ENCODE results near the gene IGFLR1. TPM values are rescaled to one million over a fixed set of nuclear protein-coding genes. Genes with fewer than 3 reads are reported as not detected.

The IGFLR1 gene
- total RNA-seq, 2 donors from 2014 or later: 6.0 to 11.2 TPM

DNA sequence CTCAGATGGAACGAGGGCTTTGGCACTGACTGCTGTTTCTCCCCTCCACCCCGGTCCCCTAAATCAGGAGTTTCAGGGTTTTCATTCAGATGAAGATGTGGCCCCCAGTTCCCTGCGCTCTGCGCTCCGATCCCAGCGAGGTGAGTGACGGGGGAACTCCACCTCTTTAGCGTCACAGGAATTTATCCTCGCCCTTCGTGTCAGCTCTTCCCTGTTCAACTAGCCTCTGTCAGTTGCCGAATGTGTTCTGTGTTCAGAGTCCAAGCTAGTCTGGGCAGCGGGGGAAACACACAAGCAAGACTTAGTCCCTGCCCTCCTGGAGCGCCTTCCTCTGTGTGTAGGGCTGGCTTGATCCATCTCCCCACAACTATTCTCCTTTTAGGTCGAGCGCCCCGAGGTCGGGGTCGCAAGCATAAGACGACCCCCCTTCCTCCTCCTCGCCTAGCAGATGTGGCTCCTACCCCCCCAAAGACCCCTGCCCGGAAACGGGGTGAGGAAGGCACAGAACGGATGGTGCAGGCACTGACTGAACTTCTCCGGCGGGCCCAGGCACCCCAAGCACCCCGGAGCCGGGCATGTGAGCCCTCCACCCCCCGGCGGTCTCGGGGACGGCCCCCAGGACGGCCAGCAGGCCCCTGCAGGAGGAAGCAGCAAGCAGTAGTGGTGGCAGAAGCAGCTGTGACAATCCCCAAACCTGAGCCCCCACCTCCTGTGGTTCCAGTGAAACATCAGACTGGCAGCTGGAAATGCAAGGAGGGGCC lies 22.7 kb downstream of the IGFLR1 start:
- H3K4me3 ChIP-seq: no peak overlapping the region
- TF ChIP-seq, protein P1, sequence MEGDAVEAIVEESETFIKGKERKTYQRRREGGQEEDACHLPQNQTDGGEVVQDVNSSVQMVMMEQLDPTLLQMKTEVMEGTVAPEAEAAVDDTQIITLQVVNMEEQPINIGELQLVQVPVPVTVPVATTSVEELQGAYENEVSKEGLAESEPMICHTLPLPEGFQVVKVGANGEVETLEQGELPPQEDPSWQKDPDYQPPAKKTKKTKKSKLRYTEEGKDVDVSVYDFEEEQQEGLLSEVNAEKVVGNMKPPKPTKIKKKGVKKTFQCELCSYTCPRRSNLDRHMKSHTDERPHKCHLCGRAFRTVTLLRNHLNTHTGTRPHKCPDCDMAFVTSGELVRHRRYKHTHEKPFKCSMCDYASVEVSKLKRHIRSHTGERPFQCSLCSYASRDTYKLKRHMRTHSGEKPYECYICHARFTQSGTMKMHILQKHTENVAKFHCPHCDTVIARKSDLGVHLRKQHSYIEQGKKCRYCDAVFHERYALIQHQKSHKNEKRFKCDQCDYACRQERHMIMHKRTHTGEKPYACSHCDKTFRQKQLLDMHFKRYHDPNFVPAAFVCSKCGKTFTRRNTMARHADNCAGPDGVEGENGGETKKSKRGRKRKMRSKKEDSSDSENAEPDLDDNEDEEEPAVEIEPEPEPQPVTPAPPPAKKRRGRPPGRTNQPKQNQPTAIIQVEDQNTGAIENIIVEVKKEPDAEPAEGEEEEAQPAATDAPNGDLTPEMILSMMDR (IDR thresholded peaks at IDR 0.05): no peak
- TF ChIP-seq POLR2A (IDR thresholded peaks at IDR 0.05): no peak
- H3K36me3 ChIP-seq (replicated peaks in 1 of 2; ENCODE audit: insufficient read depth in 1 of 2, low read depth in 2 of 2): peaks cover 13 to 18% of the 10 kb centered on the region in 2 donors
- peaks cover 34% of the 10 kb centered on the region for H3K4me1 ChIP-seq
- intact Hi-C loops (cut with DNase I): loop anchor here (10.0 kb wide), 1 partner anchor 165 kb away; no protein-coding TSS in a partner anchor
- no peak overlapping the region for H3K27ac ChIP-seq
- ATAC-seq: no peak
- 73 to 77% methylated on average over 21 to 32 of the region's 32 CpGs for WGBS, 2 donors
- DNase-seq: no peak
- H3K9me3 ChIP-seq: no peaks in the 10 kb centered on the region
- H3K27me3 ChIP-seq: no peaks in the 10 kb centered on the region

DNA sequence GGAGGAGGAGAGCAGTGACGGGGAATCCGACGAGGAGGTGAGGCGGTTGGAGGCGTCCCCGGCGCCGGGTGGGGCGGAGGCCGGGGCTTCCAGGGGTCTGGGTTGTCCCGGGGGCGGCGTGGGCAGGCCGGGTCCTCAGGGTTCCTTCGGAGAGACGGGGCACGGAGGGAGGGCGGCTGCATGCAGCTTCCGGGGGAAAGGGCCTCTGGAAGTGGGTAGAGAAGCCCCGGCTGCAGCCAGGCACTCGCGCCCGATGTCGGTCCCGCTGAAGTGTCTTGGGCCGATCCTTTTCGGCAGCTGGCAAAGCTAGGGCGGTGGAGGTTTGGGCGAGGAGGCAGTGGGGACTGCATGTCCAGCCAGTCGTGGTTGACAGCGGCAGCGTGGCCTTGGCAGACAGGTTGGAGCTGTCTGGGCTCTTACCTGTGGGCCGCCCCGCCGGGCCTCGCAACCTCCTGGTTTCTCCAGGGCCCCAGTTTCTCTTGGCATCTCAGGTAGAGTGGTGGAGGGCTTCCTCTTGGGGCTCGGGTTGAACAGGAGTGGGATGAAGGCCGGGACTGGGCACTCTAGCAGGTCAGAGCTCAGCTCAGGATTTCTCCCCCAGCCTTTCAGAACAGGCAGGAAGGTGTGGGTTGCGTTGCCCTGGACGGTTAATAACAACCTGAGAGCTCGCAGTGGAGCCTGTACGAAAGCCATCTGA lies 23.8 kb downstream of the IGFLR1 start:
- Histone ChIP-seq H3K27ac (peak overlapping the region; percentile 62 to 90 (median 80)), H3K27me3 (no peaks in the 10 kb centered on the region), H3K4me1 (peaks cover 34% of the 10 kb centered on the region), H3K4me3 (peak overlapping the region; percentile 45 to 88), H3K36me3 (replicated peaks in 1 of 2; ENCODE audit: insufficient read depth in 1 of 2, low read depth in 2 of 2) (peaks cover 4 to 12% of the 10 kb centered on the region in 2 donors), H3K9me3 (no peaks in the 10 kb centered on the region)
- 1 to 3% methylated on average over 14 to 42 of the region's 42 CpGs for WGBS, 2 donors
- TF ChIP-seq, protein P1 (IDR thresholded peaks at IDR 0.05): no peak
- peak in 1 of 3 donors; percentile 36 for TF ChIP-seq POLR2A (IDR thresholded peaks at IDR 0.05)
- peak; percentile 55 to 63 (median 58) for DNase-seq
- intact Hi-C loops (cut with DNase I): loop anchor here (10.0 kb wide), 1 partner anchor 164 kb away; no protein-coding TSS in a partner anchor
- ATAC-seq: no peak

DNA sequence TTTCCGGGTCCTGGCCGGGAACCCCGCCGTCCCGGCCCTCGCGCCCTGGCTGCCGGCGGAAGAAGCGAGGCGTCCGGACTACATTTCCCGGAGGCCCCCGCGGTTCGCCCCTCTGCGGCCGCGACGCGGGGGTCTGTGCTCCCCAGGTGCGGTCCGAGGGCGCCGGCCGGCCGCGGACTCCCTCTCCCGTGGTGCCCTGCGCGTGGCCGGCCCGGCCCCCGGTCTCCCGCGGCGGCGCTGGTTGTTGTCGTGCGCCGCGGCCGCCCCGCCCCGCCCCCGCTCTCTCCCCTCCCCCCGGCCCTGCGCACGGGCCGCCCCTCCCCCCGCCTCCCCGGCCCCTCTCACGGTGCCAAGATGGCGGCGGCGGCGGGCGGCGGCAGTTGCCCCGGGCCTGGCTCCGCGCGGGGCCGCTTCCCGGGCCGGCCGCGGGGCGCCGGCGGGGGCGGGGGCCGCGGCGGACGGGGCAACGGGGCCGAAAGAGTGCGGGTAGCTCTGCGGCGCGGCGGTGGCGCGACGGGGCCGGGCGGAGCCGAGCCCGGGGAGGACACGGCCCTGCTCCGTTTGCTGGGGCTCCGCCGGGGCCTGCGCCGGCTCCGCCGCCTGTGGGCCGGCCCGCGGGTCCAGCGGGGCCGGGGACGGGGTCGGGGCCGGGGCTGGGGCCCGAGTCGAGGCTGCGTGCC lies 24.4 kb downstream of the IGFLR1 start, which contains the start of gene KMT2B:
Gene KMT2B, plus strand, starts transcription at position 339 of the 680 bp plus-strand sequence. Its CDS starts 16 bp downstream, at position 355.
- Histone ChIP-seq H3K4me1 (peaks cover 34% of the 10 kb centered on the region), H3K9me3 (no peaks in the 10 kb centered on the region), H3K36me3 (replicated peaks in 1 of 2; ENCODE audit: insufficient read depth in 1 of 2, low read depth in 2 of 2) (peaks cover 4 to 5% of the 10 kb centered on the region in 2 donors), H3K27me3 (no peaks in the 10 kb centered on the region), H3K4me3 (peak within 1 kb of the TSS; percentile 45 to 88), H3K27ac (peak within 1 kb of the TSS; percentile 68 to 91 (median 88))
- DNase-seq (no peak), ATAC-seq (peak; percentile 74)
- WGBS, 2 donors: 1% methylated on average over 30 of the region's 109 CpGs; no CpG with 5 or more reads in 1 of the 2 donors
- intact Hi-C loops (cut with DNase I): loop anchor here (10.0 kb wide), 1 partner anchor 163 kb away; no protein-coding TSS in a partner anchor
- no peak for TF ChIP-seq POLR2A (IDR thresholded peaks at IDR 0.05)
- TF ChIP-seq, protein P1 (IDR thresholded peaks at IDR 0.05): peak in 1 of 7 experiments; percentile 22

DNA sequence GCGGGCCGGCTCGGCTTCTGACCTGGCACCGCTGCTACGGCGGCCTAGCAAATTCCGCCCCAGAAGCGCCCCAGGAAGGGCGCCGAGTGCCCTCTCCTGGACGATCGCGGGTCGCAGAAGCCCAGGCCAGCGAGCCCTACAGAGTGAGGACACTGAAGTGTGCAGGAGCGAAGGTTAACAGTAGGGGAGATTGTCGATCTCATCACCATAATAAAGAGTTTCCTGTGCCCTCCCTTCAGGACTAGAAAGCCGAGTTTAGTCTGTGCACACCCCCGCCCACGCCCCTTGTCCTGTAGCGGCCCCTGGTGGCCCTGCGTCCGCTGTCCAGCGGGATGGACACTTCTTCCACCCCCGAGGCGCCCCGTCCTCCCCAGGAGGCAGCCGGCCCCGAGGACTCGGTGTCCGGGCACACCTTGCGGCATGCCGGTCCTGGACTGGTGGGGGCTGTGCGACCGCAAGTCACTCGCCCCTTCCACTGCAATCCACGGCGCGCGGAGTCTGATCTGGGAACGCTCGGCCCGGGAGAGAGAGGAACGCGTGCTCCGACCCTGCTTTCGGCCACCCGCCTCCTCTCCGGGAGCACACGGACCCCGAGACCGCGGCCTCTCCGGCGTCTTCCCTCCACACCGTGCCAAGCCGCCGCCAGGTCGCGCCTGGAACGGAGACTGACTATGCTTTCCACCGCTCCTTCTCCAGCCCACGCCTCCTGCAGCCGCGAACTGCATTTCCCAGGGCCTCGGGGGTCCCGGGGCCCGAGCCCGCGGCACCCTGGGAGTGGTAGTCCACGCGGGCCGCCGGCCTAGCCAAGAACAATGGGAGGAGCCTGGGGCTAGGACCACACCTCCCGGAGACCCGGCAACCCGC lies 25.2 kb downstream of the IGFLR1 start:
- WGBS, 2 donors: 0% methylated on average over 10 to 74 of the region's 77 CpGs
- Histone ChIP-seq H3K36me3 (replicated peaks in 1 of 2; ENCODE audit: insufficient read depth in 1 of 2, low read depth in 2 of 2) (peaks cover 2 to 4% of the 10 kb centered on the region in 2 donors), H3K9me3 (no peaks in the 10 kb centered on the region), H3K4me1 (peaks cover 34% of the 10 kb centered on the region), H3K4me3 (peak overlapping the region; percentile 26 to 50), H3K27ac (peak overlapping the region; percentile 68 to 91 (median 88)), H3K27me3 (no peaks in the 10 kb centered on the region)
- DNase-seq: peak; percentile 96 to 98 (median 98)
- intact Hi-C loops (cut with DNase I): loop anchor here (10.0 kb wide), 1 partner anchor 162 kb away; no protein-coding TSS in a partner anchor
- TF ChIP-seq POLR2A (IDR thresholded peaks at IDR 0.05): peak in 1 of 3 donors; percentile 25
- TF ChIP-seq, protein P1 (IDR thresholded peaks at IDR 0.05): peak; percentile 85 to 99 (median 93)
- peak; percentile 89 for ATAC-seq
